Kidney (tissue), 14 donors: ENCODE data around the gene SLC25A39. TPM values are rescaled to one million over a fixed set of nuclear protein-coding genes. Genes with fewer than 3 reads are reported as not detected.

Experiments
- DNase-seq, 5 donors: peaks; one replicate each; pipeline ENCODE4 v3.0.0-alpha.2; 2013 to 2020
- FAIRE-seq: peaks from 2 replicates; lab custom pipeline; 2012; peaks lifted over from hg19 to GRCh38; lab: Jason Lieb, UNC
- H3K27ac ChIP-seq, 2 donors: one replicate each; pipeline ENCODE4 v1.7.0; 2013; ENCODE audit warnings: low read depth in 2 of 2, low read length in 2 of 2, inconsistent platforms in 1 of 2
- H3K27me3 ChIP-seq: one replicate; pipeline ENCODE4 v1.7.1; 2013; ENCODE audit warnings: low read length, inconsistent platforms; ENCODE audit not compliant: control insufficient read depth, insufficient read depth
- H3K36me3 ChIP-seq, 3 donors: one replicate each; pipeline versions ENCODE4 v1.7.0 to v1.7.1; 2013; ENCODE audit warnings: low read length in 3 of 3, control low read depth in 1 of 3, inconsistent platforms in 1 of 3; ENCODE audit not compliant: insufficient read depth in 3 of 3, control insufficient read depth in 2 of 3
- H3K4me1 ChIP-seq, 3 donors: one replicate each; pipeline versions ENCODE4 v1.7.0 to v1.7.1; 2013; ENCODE audit warnings: low read length in 3 of 3, inconsistent platforms in 1 of 3, low read depth in 1 of 3; ENCODE audit not compliant: control insufficient read depth in 2 of 3, insufficient read depth in 2 of 3
- H3K4me3 ChIP-seq, 3 donors: one replicate each; pipeline versions ENCODE4 v1.7.0 to v1.8.1; 2013; ENCODE audit warnings: low read length in 3 of 3, control low read depth in 1 of 3, inconsistent platforms in 1 of 3
- H3K9ac ChIP-seq, 3 donors: one replicate each; pipeline versions ENCODE4 v1.7.0 to v1.7.1; 2013; ENCODE audit warnings: low read length in 3 of 3, control low read depth in 1 of 3, inconsistent platforms in 1 of 3
- H3K9me3 ChIP-seq, 3 donors: one replicate each; pipeline versions ENCODE4 v1.7.0 to v1.7.1; 2013; ENCODE audit warnings: low read length in 3 of 3, control low read depth in 1 of 3, inconsistent platforms in 1 of 3; ENCODE audit not compliant: control insufficient read depth in 2 of 3, insufficient read depth in 1 of 3
- CTCF ChIP-seq: IDR thresholded peaks from 3 replicates; pipeline ENCODE4 v1.5.1; 2012; ENCODE audit warnings: mild to moderate bottlenecking, moderate library complexity, borderline replicate concordance; ENCODE audit not compliant: insufficient read depth; ENCODE audit errors: extremely low read depth
- intact Hi-C: fragments of 100-400 bp; cut with DNase I; formaldehyde crosslinking; loops from one replicate; pipeline ENCODE4 v1.11.1; 2022
- polyA plus RNA-seq: library from polyadenylated mRNA; stranded (reverse); fragments of 350-450 nt; fragmentation: Illumina TruSeq; extraction: RNeasy Lipid Tissue Mini Kit (QIAGEN cat#74804); gene quantifications from one replicate; pipeline ENCODE4 v1.2.3, GENCODE V29; 2014; ENCODE audit warnings: low read depth, low replicate concordance; ENCODE audit not compliant: insufficient read depth
- total RNA-seq: library from RNA; stranded (reverse); fragmentation: NEBNext Ultra II Directional; extraction: Animal tissue kit (Norgen Biotek cat#: 25700); gene quantifications from one replicate; pipeline ENCODE4 v1.2.1, GENCODE V29; 2021
- donor health status: control.
- donor health status: control.
- donor health status: control.
- donor health status: control.
- donor health status: control.
- donor health status: DM: yes; HTN: yes; CAD: no.
- donor health status: Normal renal cell carcinoma (clear cell type).

Gene SLC25A39
- total and polyA plus RNA-seq, 2 donors from 2014 or later, result 107 to 389 TPM

- TF ChIP-seq CTCF, result peak; percentile 24
- no peak overlapping the region for H3K9ac ChIP-seq
- no peak overlapping the region for H3K27ac ChIP-seq
- DNase-seq (peak in 4 of 5 donors; percentile 69 to 83 (median 74)), FAIRE-seq (no peak)
- no peaks in the 10 kb centered on the region for H3K9me3 ChIP-seq
- no peaks in the 10 kb centered on the region for H3K27me3 ChIP-seq
- intact Hi-C loops, result no loop called here
- no peaks in the 10 kb centered on the region for H3K4me1 ChIP-seq
- no peak overlapping the region for H3K4me3 ChIP-seq
- H3K36me3 ChIP-seq, result peaks cover 0 to 11% (median 8%) of the 10 kb centered on the region in 3 donors
Measured at GRCh38 chr17:44354582-44355561, 30.2 kb upstream of the SLC25A39 start.

GRCh38 chr17:44353672-44354331 lies 29.2 kb upstream of the SLC25A39 start:
- intact Hi-C loops, result no loop called here
- Histone ChIP-seq H3K4me1 (no peaks in the 10 kb centered on the region), H3K27ac (no peak overlapping the region), H3K27me3 (no peaks in the 10 kb centered on the region), H3K4me3 (no peak overlapping the region), H3K36me3 (peaks cover 0 to 11% (median 8%) of the 10 kb centered on the region in 3 donors), H3K9ac (no peak overlapping the region), H3K9me3 (no peaks in the 10 kb centered on the region)
- no peak for TF ChIP-seq CTCF
- peak in 3 of 5 donors; percentile 45 to 72 (median 53) for DNase-seq
- FAIRE-seq, result no peak

- H3K4me3 ChIP-seq, result no peak overlapping the region
- TF ChIP-seq CTCF, result no peak
- H3K9me3 ChIP-seq, result no peaks in the 10 kb centered on the region
- intact Hi-C loops, result no loop called here
- FAIRE-seq (no peak), DNase-seq (peak in 2 of 5 donors; percentile 46 to 81)
- H3K27ac ChIP-seq, result no peak overlapping the region
- H3K9ac ChIP-seq, result no peak overlapping the region
- H3K27me3 ChIP-seq, result no peaks in the 10 kb centered on the region
- no peaks in the 10 kb centered on the region for H3K4me1 ChIP-seq
- peaks cover 0 to 11% (median 8%) of the 10 kb centered on the region in 3 donors for H3K36me3 ChIP-seq
Measured at GRCh38 chr17:44352828-44353671, 28.4 kb upstream of the SLC25A39 start.
